Type B pancreatic cell (in vitro differentiated cells): ENCODE measurements around the gene CYP39A1. TPM values are rescaled to one million over a fixed set of nuclear protein-coding genes. Genes with fewer than 3 reads are reported as not detected.

Experiments used
- DNase-seq: peaks from one replicate; pipeline ENCODE4 v3.0.0; 2021; ENCODE audit warnings: mixed read lengths; ENCODE audit not compliant: unreplicated experiment; ENCODE audit errors: extremely low spot score
- H3K27ac Mint-ChIP-seq: 2 replicates; pipeline ENCODE4 v1.8.0; 2021; ENCODE audit warnings: mild to moderate bottlenecking, mixed read lengths
- H3K27me3 Mint-ChIP-seq: 2 replicates; pipeline ENCODE4 v1.8.0; 2021; ENCODE audit warnings: mixed read lengths
- H3K36me3 Mint-ChIP-seq: 2 replicates; pipeline ENCODE4 v1.8.0; 2021; ENCODE audit warnings: mixed read lengths
- H3K4me1 Mint-ChIP-seq: one replicate; pipeline ENCODE4 v1.8.0; 2021; ENCODE audit warnings: mixed read lengths; ENCODE audit not compliant: unreplicated experiment
- H3K4me3 Mint-ChIP-seq: 2 replicates; pipeline ENCODE4 v1.8.0; 2021; ENCODE audit warnings: mild to moderate bottlenecking, mixed read lengths
- H3K9me3 Mint-ChIP-seq: 2 replicates; pipeline ENCODE4 v1.8.0; 2021; ENCODE audit warnings: mixed read lengths
- CTCF ChIP-seq: fragments of 200-600 bp; sonication (generic); conservative IDR thresholded peaks from 2 replicates; pipeline ENCODE4 v1.5.0; 2021; ENCODE audit warnings: antibody characterized with exemption, mild to moderate bottlenecking
- total RNA-seq: library from RNA; stranded (reverse); gene quantifications from 2 replicates; pipeline ENCODE4 v1.2.1, GENCODE V29; 2021; ENCODE audit warnings: low replicate concordance

CYP39A1 gene
- total RNA-seq, 1 donor from 2014 or later = 6.7 TPM

- no peak overlapping the region for H3K4me3 Mint-ChIP-seq
- TF ChIP-seq CTCF = no peak
- DNase-seq = no peak
- H3K9me3 Mint-ChIP-seq = no peaks in the 10 kb centered on the region
- H3K27me3 Mint-ChIP-seq = no peaks in the 10 kb centered on the region
- H3K36me3 Mint-ChIP-seq = no peaks in the 10 kb centered on the region
- no peaks in the 10 kb centered on the region for H3K4me1 Mint-ChIP-seq
- H3K27ac Mint-ChIP-seq = no peak overlapping the region
These were observed 139.1 kb downstream of the CYP39A1 start for GRCh38 chr6:46513533-46513932.

GRCh38 chr6:46511320-46511719 is 141.3 kb downstream of the CYP39A1 start:
- Mint-ChIP-seq H3K4me1 (no peaks in the 10 kb centered on the region), H3K27me3 (no peaks in the 10 kb centered on the region), H3K4me3 (no peak overlapping the region), H3K36me3 (no peaks in the 10 kb centered on the region), H3K27ac (no peak overlapping the region), H3K9me3 (no peaks in the 10 kb centered on the region)
- no peak for TF ChIP-seq CTCF
- no peak for DNase-seq

- H3K27ac Mint-ChIP-seq = no peak overlapping the region
- no peak for DNase-seq
- H3K4me1 Mint-ChIP-seq = no peaks in the 10 kb centered on the region
- no peak overlapping the region for H3K4me3 Mint-ChIP-seq
- H3K9me3 Mint-ChIP-seq = no peaks in the 10 kb centered on the region
- no peak for TF ChIP-seq CTCF
- H3K36me3 Mint-ChIP-seq = no peaks in the 10 kb centered on the region
- no peaks in the 10 kb centered on the region for H3K27me3 Mint-ChIP-seq
These were observed 142.0 kb downstream of the CYP39A1 start for GRCh38 chr6:46510651-46511050.

- Mint-ChIP-seq H3K4me1 (no peaks in the 10 kb centered on the region), H3K9me3 (no peaks in the 10 kb centered on the region), H3K4me3 (no peak overlapping the region), H3K36me3 (no peaks in the 10 kb centered on the region), H3K27ac (no peak overlapping the region), H3K27me3 (no peaks in the 10 kb centered on the region)
- no peak for DNase-seq
- no peak for TF ChIP-seq CTCF
These were observed 142.6 kb downstream of the CYP39A1 start for GRCh38 chr6:46509981-46510510.

- no peak overlapping the region for H3K27ac Mint-ChIP-seq
- no peaks in the 10 kb centered on the region for H3K9me3 Mint-ChIP-seq
- no peaks in the 10 kb centered on the region for H3K27me3 Mint-ChIP-seq
- H3K4me1 Mint-ChIP-seq = no peaks in the 10 kb centered on the region
- no peaks in the 10 kb centered on the region for H3K36me3 Mint-ChIP-seq
- DNase-seq = no peak
- H3K4me3 Mint-ChIP-seq = no peak overlapping the region
- no peak for TF ChIP-seq CTCF
These were observed 143.6 kb downstream of the CYP39A1 start for GRCh38 chr6:46509063-46509462.

- Mint-ChIP-seq H3K27me3 (no peaks in the 10 kb centered on the region), H3K4me3 (no peak overlapping the region), H3K4me1 (no peaks in the 10 kb centered on the region), H3K36me3 (no peaks in the 10 kb centered on the region), H3K9me3 (no peaks in the 10 kb centered on the region), H3K27ac (no peak overlapping the region)
- DNase-seq = no peak
- no peak for TF ChIP-seq CTCF
These were observed 145.2 kb downstream of the CYP39A1 start for GRCh38 chr6:46507426-46507825.
